ENCODE measurements around the gene CA5A. TPM values are rescaled to one million over a fixed set of nuclear protein-coding genes. Genes with fewer than 3 reads are reported as not detected.

Gene CA5A
- total RNA-seq, 2 experiments from 2014 or later = not detected

GRCh38 chr16:87851141-87851587 lies 85.2 kb downstream of the CA5A start:
- Mint-ChIP-seq H3K27me3 (no peaks in the 10 kb centered on the region), H3K36me3 (ENCODE audit: low read depth) (peaks cover 18% of the 10 kb centered on the region), H3K27ac (no peak overlapping the region), H3K4me3 (no peak overlapping the region), H3K9me3 (no peaks in the 10 kb centered on the region), H3K4me1 (ENCODE audit: low read depth) (peaks cover 17% of the 10 kb centered on the region)
- ChIA-PET POLR2A (interaction anchor here (3.5 kb wide), 1 partner anchor 18 kb away, joined by 40 read pairs; the partner anchor contains the start of gene SLC7A5), CTCF (interaction anchor here (3.0 to 4.5 kb wide), 2 partner anchors 20 to 71 kb away, joined by 45 to 63 read pairs; no protein-coding TSS in a partner anchor)
- intact Hi-C loops (cut with DNase I, micrococcal nuclease) = no loop called here
- Histone ChIP-seq H3K36me3 (ENCODE audit: insufficient read depth, low read length) (peaks cover 18% of the 10 kb centered on the region), H3K4me3 (ENCODE audit: low read length) (no peak overlapping the region), H3K9me3 (ENCODE audit: control insufficient read depth in 1 of 2, insufficient read depth in 1 of 2, low read length in 2 of 2) (no peaks in the 10 kb centered on the region), H3K27me3 (ENCODE audit: control insufficient read depth in 1 of 2, insufficient read depth in 2 of 2, low read length in 2 of 2) (no peaks in the 10 kb centered on the region), H3K27ac (ENCODE audit: low read depth in 1 of 2, low read length in 2 of 2) (no peak overlapping the region), H3K4me1 (ENCODE audit: insufficient read depth, low read length) (peaks cover 47% of the 10 kb centered on the region)
- DNase-seq (no peak), ATAC-seq (ENCODE audit: poor library complexity) (no peak)
- TF ChIP-seq, protein P1, sequence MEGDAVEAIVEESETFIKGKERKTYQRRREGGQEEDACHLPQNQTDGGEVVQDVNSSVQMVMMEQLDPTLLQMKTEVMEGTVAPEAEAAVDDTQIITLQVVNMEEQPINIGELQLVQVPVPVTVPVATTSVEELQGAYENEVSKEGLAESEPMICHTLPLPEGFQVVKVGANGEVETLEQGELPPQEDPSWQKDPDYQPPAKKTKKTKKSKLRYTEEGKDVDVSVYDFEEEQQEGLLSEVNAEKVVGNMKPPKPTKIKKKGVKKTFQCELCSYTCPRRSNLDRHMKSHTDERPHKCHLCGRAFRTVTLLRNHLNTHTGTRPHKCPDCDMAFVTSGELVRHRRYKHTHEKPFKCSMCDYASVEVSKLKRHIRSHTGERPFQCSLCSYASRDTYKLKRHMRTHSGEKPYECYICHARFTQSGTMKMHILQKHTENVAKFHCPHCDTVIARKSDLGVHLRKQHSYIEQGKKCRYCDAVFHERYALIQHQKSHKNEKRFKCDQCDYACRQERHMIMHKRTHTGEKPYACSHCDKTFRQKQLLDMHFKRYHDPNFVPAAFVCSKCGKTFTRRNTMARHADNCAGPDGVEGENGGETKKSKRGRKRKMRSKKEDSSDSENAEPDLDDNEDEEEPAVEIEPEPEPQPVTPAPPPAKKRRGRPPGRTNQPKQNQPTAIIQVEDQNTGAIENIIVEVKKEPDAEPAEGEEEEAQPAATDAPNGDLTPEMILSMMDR (IDR thresholded peaks at IDR 0.05) = no peak

GRCh38 chr16:87850009-87851006 lies 86.0 kb downstream of the CA5A start:
- Histone ChIP-seq H3K36me3 (ENCODE audit: insufficient read depth, low read length) (peaks cover 18% of the 10 kb centered on the region), H3K27ac (ENCODE audit: low read depth in 1 of 2, low read length in 2 of 2) (no peak overlapping the region), H3K4me1 (ENCODE audit: insufficient read depth, low read length) (peaks cover 38% of the 10 kb centered on the region), H3K27me3 (ENCODE audit: control insufficient read depth in 1 of 2, insufficient read depth in 2 of 2, low read length in 2 of 2) (no peaks in the 10 kb centered on the region), H3K4me3 (ENCODE audit: low read length) (no peak overlapping the region), H3K9me3 (ENCODE audit: control insufficient read depth in 1 of 2, insufficient read depth in 1 of 2, low read length in 2 of 2) (no peaks in the 10 kb centered on the region)
- no peak overlapping the region for H3K27ac Mint-ChIP-seq
- no peaks in the 10 kb centered on the region for H3K27me3 Mint-ChIP-seq
- H3K9me3 Mint-ChIP-seq = no peaks in the 10 kb centered on the region
- TF ChIP-seq, protein P1 (IDR thresholded peaks at IDR 0.05) = peak; percentile 94
- no peak overlapping the region for H3K4me3 Mint-ChIP-seq
- ATAC-seq (ENCODE audit: poor library complexity) (peak; percentile 45), DNase-seq (peak; percentile 69 to 87 (median 75))
- POLR2A ChIA-PET = interaction anchor here (3.5 kb wide), 1 partner anchor 19 kb away, joined by 40 read pairs; the partner anchor contains the start of gene SLC7A5
- CTCF ChIA-PET = interaction anchor here (1.1 to 4.5 kb wide), 14 partner anchors 9 to 86 kb away, joined by 3 to 63 read pairs (median 4); partner anchors contain the start of gene SLC7A5
- intact Hi-C loops (cut with DNase I, micrococcal nuclease) = loop anchor here (1.0 kb wide), 4 partner anchors 21 to 71 kb away; no protein-coding TSS in a partner anchor
- H3K36me3 Mint-ChIP-seq (ENCODE audit: low read depth) = peaks cover 18% of the 10 kb centered on the region
- peaks cover 17% of the 10 kb centered on the region for H3K4me1 Mint-ChIP-seq (ENCODE audit: low read depth)

- peaks cover 18% of the 10 kb centered on the region for H3K36me3 Mint-ChIP-seq (ENCODE audit: low read depth)
These were observed 86.8 kb downstream of the CA5A start for GRCh38 chr16:87849419-87850008.

More at GRCh38 chr16:87849419-87850008, 86.8 kb downstream of the CA5A start:
- Mint-ChIP-seq H3K4me1 (ENCODE audit: low read depth) (peaks cover 16% of the 10 kb centered on the region), H3K27me3 (no peaks in the 10 kb centered on the region), H3K9me3 (no peaks in the 10 kb centered on the region), H3K27ac (no peak overlapping the region), H3K4me3 (no peak overlapping the region)
- Histone ChIP-seq H3K4me3 (ENCODE audit: low read length) (no peak overlapping the region), H3K27ac (ENCODE audit: low read depth in 1 of 2, low read length in 2 of 2) (no peak overlapping the region), H3K36me3 (ENCODE audit: insufficient read depth, low read length) (peaks cover 18% of the 10 kb centered on the region), H3K9me3 (ENCODE audit: control insufficient read depth in 1 of 2, insufficient read depth in 1 of 2, low read length in 2 of 2) (no peaks in the 10 kb centered on the region), H3K4me1 (ENCODE audit: insufficient read depth, low read length) (peaks cover 30% of the 10 kb centered on the region), H3K27me3 (ENCODE audit: control insufficient read depth in 1 of 2, insufficient read depth in 2 of 2, low read length in 2 of 2) (no peaks in the 10 kb centered on the region)
- no peak for ATAC-seq (ENCODE audit: poor library complexity)
- CTCF ChIA-PET = interaction anchor here (1.1 to 4.5 kb wide), 14 partner anchors 10 to 86 kb away, joined by 3 to 63 read pairs (median 4); partner anchors contain the start of gene SLC7A5
- no peak for DNase-seq
- intact Hi-C loops (cut with DNase I, micrococcal nuclease) = loop anchor here (1.0 kb wide), 4 partner anchors 22 to 70 kb away; no protein-coding TSS in a partner anchor
- TF ChIP-seq, protein P1 (IDR thresholded peaks at IDR 0.05) = no peak
- POLR2A ChIA-PET = interaction anchor here (3.5 kb wide), 1 partner anchor 19 kb away, joined by 40 read pairs; the partner anchor contains the start of gene SLC7A5

Measured in CD4-positive, alpha-beta T cell (primary cell).